Measurements from ENCODE around the gene CRIP3.

Gene CRIP3

DNA sequence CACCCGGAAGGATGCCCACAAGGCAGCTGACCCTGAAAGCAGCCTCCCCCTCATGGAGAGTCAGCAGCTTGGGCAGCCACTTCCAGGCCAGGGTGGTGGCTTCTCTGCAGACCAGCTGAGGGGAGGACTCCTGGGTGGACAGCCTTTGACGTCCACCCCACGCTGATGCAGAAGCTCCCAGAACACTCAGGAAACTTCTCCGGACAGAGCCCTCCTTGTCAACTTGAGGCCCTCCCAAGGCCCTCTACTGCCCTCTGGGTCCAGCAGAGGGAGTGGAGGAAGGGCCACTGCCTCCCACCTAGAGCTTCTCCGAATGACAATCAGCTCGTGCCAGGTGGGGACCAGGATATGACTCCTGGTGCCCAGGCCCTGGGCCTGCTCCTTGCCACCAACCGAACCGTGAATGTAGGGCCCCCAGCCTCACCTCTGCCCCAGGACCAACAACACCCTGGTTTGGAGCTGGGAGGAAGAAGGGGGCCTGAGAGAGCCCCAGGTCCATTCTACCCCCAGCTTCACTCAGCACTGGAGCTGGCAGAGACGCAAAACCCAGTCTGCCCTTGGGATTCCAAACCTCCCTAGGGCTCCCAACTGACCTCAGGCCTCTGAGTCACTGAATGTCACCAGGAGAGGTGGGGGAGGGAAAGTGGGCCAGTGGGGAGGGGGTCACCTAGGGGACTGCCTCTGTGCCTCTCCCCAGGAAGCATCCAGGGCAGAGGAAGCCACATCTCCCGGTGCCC is 21.5 kb downstream of the CRIP3 start:
- DNase-seq = no peak

DNA sequence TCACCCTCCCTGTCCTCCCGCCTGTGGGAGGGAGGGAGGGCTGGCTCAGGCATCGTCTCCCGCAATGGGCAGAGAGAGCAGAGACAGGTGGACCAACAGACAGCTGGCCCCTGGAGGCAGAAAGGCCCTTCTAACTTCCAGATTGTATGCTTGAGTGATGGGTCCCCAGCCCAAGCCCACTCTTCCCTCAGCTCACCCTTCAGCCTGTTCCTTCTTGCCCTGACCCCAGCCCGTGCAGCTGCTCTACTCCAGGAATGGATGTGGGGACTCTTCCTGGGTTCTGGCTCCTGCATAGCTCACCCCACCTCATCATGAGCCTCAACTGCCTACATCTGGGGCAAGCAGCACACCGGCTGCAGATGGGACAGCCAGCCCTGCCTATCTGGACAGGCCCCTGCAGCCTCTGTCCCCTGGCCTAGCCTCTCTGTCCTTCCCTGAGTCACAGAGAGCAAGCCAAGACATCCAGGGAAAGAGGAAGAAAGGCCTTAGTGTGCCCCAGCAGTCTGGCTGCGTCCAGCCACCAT is 22.1 kb downstream of the CRIP3 start:
- DNase-seq = no peak

DNA sequence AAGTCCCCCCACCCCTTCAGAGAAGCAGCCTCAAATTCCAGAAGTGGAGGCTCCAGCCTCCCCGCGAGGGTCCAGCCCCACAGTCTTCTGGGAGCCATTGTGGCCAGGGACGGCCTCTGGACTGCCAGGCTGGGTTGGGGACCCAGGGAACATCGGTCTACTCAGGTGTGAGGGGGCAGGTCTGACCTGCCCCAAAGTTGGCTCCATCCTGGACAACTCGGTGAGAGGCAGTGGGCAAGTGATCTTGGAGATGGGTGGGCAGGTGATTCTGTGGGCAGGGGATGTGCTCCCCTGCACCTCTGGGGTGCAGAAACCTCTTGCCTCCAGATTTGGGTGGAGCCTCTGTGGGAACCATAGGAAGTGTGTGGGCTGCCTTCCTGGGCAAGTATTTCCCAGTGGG is 22.8 kb downstream of the CRIP3 start:
- no peak for DNase-seq

DNA sequence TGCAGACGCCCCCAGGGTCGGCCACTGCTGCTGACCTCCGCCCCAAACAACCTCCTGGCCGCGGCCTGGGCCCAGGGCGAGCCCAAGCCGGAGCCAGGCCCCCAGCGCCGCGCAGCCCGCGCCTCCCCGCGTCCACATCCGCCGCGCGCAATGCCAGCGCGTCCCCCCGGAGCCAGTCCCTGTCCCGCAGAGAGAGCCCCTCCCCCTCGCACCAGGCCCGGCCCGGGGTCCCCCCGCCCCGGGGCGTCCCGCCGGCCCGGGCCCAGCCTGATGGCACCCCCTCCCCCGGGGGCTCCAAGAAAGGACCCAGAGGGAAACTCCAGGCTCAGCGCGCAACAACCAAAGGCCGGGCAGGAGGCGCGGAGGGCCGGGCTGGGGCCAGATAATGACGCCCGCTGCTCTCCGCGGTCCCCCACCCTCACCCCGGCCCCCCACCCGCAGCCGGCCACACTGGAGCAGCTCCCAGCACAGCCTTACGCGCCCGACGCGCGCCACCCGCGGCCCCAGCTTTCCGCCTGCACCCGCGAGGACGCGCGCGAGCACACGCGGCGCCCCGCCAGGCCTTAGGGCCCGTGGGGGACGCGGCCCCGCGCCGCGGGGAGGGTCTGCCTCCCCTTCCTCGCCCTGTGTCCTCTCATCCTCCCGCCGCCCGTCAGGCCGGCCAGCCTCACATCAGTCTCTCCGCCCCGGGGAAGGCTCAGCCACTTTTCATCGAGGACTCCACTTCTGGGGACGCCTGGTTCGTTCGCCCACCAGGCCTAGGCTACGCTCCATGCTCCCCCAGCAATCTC is 23.4 kb downstream of the CRIP3 start:
- no peak for DNase-seq

DNA sequence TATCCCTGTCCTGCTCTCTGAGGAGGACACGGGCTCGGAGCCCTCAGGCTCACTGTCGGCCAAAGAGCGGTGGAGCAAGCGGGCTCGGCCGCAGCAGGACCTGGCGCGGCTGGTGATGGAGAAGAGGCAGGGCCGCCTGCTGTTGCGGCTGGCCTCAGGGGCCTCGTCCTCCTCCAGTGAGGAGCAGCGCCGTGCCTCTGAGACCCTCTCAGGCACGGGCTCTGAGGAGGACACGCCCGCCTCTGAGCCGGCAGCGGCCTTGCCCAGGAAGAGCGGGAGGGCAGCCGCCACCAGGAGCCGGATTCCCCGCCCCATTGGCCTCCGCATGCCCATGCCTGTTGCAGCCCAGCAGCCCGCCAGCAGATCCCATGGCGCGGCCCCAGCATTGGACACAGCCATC is 24.7 kb downstream of the CRIP3 start:
- no peak for DNase-seq

DNA sequence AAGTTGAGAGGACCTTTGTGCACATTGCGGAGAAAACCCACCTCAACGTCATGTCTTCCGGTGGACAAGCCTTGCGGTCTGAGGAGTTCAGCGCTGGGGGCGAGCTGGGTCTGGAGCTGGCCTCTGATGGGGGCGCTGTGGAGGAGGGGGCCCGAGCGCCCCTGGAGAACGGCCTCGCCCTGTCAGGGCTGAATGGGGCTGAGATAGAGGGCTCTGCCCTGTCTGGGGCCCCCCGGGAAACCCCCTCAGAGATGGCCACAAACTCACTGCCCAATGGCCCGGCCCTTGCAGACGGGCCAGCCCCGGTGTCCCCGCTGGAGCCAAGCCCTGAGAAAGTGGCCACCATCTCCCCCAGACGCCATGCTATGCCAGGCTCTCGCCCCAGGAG is 25.1 kb downstream of the CRIP3 start:
- DNase-seq = no peak

DNA sequence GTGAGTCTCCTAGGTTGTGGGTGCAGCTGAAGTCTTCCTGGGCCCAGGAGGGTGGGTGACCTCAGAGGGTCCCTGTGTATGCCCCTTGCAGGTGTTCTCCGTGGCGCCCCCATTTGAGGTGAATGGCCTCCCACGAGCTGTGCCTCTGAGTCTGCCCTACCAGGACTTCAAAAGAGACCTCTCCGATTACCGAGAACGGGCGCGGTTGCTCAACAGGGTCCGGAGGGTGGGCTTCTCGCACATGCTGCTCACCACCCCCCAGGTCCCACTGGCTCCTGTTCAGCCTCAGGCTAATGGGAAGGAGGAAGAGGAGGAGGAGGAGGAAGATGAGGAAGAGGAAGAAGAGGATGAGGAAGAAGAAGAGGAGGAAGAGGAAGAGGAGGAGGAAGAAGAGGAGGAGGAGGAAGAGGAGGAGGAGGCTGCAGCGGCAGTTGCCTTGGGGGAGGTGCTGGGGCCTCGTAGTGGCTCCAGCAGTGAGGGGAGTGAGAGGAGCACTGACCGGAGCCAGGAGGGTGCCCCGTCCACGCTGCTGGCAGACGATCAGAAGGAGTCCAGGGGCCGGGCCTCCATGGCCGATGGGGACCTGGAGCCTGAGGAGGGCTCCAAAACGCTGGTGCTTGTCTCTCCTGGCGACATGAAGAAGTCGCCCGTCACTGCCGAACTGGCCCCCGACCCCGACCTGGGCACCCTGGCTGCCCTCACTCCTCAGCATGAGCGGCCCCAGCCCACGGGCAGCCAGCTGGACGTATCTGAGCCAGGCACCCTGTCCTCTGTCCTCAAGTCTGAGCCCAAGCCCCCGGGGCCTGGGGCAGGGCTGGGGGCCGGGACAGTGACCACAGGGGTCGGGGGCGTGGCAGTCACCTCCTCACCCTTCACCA is 25.8 kb downstream of the CRIP3 start:
- no peak for DNase-seq

DNA sequence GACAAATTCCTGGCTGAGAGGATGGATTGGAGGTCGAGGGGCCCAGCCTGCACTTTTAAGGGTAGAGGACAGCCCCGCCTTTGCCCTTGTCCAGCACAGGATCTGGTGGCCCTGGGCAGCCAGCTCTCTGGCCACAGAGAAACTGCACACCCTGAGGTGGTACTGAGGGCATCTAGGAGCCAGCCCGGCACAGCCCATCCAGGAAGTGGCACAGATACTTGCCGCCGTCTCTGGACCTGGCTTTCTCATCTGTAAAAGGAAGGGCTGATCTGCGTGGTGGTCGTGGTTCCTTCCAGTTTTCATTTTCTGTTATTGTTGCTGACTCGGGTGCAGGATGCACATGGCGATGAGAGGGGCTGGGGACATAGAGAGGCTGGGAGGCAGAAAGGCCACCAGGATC is 26.6 kb downstream of the CRIP3 start:
- no peak for DNase-seq

DNA sequence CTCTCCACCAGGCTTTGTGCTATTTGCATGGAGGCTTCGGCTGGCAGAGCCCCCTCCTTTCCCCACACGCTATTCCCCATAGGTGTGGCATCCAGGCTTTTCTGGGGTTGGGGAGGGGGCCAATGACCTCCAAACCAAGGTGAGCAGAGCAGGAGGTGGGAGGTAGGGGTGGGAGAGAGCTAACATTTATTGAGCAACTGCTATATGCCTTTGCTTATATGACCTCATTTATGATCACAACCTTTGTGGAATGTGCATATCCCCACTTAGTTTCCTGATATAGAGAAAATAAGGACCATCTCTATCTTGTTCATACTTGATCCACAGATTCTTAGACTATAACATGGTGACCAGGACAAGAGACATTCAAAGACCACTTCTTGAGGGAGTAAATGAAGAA is 28.4 kb downstream of the CRIP3 start:
- DNase-seq = no peak

DNA sequence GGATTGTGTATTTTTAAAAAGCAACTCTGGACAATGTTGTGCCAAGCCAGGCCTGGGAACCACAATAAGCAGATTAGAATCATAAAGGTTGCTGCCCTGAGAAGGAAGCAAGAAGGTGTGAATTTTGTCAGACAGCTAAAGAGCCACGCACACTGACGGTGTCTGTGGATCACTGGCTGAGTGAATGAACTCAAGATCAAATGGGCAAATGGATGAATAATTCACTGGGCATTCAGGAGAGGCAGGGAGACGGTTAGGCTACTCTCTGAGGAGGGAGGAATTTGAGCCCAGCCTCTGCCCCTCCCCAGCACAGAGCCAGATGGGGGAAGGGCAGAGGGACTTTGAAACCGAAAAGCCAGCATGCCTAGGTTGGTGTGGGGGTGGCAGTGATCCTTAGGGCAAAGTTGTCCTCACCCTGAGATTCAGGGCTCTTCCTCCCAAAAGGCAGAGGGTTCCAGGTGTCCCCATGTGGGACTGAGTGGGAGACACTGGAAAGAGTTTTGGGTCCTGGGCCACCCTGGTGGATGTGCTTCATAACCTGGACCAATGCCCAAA is 30.0 kb downstream of the CRIP3 start:
- DNase-seq = no peak

DNA sequence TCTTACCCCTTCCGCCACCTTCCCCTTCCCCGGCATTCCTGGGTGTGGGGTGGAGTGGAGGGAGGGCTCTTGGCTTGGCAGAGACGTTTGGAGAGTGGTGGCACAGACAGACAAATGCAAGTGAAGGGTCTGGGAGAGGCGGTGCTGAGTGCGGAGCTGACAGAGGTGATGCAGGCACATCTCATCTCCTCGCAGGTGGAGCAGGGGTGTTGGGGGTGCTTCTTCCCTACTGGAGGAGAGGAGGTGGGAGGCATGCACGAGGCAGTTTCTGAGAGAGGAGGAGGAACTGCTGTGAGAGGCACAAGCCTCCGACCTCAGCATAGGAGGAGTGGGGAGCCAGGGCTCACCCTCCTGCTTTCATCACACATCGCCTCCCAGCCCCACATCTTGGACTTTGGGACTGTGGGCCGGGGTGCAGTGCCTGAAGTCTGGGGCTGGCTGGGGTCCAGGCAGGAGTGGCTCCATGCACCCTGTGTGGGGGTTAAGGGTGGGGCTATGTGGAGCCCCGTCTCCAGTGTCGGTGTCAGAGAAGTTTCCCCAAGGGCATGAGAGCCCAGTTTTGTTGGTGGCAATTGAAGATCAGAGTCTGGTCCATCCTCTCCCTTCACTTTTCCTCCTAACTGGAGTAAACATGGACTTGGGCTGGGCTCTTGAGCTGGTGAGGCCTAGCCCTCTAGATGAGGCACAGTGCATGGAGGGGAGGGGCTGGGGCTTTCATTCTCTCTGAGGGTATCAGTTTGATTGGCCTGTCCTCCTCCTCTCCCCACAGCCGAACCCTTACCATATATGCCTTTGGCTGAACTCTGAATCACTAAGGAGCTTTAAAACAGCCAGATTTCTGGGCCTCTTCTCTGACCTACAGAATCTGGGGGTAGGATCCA is 30.7 kb downstream of the CRIP3 start:
- no peak for DNase-seq

DNA sequence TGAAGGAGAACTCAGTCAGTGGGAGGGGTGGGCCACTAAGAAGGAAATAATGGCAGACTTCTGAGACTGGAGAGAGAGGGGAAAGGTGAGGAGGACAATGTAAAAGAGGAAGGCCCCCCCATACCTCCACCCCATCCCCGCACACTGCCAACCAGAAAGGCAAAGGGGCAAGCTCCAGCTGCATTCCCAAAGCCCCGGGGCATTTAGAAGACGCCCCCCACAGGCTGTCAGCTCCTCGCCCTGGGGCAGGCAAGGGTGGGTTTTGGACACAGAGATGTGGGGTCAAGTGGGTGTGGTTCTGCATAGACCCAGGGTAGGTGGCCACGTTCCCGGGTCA is 31.4 kb downstream of the CRIP3 start:
- DNase-seq = no peak

DNA sequence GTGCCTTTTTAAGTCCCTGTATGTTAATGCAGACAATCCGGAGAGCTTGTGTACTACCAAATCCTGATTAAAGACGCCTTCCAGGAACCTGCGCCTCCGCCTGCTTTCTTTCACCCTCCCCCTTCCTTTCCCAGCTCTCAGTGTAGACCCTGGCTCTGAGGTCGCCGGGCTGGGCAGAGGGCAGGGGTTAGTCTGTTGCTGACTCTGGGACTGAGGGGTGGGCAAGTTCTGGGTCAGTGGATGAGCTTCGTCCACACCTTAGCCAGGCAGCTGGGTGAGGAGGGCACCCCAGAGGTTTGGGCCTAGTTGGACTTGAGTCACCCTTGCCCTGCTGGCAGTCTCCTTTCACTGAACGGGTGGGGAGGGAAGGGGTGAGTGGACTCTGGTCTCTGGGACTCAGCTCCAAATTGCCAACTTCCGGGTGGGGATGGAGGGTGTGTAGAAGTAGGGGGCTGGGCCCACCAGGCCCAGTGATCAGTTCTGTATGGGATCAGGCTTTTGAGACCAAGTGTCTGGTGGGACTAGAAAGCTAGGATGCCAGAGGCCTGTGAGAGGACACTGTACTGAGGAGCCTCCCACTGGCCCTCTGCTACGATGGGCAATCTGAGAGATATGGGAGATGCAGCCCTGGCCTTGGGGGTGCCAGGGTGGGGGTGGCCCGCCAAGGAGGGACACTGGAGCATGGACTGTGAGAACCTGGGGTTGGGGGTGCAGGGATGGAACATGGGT is 31.9 kb downstream of the CRIP3 start:
- DNase-seq = no peak

DNA sequence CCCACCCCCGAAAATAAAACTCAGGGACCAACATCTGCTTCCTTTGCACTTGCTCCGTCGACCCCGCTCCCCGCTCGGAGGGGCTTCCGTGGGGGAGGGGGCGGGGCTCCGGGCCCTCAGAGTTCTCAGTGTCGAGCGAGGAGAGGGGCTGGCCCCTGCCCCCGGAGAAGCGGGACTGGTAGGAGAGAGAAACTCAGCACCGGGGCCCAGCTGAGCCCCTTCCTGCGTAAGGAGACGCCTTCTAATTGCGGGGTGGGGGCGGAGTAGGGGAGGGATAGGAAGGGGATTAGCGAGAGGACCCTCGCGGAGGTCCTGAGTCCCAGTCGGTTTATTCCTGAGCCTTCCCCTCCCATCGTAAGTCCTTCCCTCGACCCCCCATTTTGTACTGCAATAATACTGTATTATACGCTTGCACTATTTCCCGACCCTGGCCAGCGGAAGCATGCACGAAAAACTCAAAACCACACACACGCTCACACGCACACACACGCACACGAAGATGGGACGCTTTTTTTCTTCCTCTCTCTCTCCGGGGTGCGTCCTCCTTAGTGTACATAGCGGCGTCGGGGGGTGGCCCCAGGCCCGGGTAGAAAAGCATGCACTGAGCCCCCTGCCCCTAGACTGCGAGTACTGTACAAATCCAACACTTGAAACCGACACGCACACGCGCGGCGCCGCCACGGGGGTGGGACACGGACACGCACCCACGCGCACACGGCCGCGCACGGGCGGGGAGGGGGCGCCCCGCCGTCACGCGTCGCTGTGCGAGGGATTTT is 32.6 kb downstream of the CRIP3 start:
- DNase-seq = no peak

DNA sequence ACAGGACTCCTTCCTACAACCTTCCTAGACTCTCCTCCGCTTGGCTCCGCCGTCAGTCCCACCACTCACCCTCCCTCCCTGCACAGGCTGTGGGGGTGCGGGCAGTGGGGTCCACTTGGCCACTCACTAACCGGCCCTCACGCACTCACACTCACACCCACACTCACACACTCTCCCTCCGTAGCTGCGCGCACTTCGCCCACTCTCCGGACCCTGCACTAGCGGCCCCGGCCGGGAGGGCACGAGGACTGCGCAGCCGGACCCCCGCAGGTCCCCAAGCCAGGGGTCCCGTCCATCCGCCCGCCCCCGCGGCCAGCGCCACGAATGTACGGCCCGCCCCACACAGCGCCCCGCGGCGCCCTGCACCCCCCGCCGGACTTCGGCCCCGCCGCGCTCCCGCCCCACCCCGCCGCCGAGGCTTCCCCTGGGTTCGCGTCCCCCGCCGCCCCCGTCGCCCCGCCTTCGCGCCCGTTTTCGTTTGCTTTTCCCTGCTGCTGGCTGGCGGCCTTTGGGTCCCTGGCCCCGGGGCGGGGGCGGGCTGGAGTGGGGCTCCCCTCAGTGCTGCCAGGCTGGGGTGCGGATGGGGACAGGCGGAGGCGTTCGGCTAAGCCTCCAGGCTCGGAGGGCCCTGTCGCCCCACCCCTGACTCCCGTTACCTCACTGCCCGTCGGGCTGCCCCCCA is 33.6 kb downstream of the CRIP3 start:
- no peak for DNase-seq

DNA sequence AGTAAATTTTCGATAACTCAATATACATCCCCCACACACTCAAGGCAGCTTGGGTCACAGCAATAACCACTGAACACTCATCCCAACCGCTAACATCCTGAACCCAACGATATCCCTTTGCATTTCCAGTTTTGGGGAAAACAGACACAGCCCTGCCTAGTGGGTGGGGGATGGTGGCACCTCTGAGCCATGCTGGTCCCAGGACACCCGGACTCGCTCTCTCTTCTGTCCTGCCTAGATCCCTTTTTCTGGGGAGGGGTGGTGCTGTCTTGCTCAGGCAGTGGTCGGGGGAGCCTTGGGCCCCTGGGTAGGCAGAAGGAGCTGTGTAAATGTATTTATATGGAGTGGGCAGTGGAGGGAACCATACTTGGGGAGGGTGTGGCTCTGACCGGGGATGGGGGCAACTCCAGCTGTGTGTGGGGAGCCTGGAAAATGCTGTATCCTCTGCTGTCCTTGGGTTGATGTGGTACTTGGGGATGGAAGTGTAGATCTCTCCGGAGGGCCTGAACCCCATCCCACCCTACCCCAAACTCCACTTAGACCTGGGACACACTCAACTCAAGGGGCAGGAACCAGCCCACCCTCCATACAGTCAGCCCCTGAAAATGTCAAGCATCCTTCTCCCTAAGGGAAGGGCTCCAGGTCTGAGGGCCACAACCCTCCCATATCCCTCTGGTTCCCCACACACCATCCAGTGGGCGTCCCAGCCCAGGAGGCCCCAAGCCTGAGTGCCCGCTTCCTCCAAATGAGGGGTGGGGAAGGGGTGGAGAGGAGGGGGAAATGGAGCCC is 34.3 kb downstream of the CRIP3 start:
- DNase-seq = no peak

DNA sequence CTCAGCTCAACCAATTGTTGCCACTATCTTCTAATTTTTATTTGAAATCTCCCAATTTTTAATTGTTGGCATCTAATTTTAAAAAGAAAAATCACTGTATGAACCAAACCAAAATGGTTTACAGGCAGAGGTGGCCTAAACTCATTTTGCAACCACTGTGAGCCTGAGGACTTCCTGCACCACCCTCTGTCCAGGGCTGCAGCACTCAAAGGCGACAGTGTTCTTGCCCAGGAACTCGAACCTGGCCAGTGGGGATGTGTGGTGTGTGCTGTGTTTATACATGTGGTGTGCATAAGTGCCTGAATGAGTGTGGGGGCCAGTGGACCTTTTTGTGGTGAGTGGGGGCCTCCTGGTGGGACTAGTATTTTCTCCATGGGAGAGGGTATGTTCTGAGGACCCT is 34.9 kb downstream of the CRIP3 start:
- no peak for DNase-seq

DNA sequence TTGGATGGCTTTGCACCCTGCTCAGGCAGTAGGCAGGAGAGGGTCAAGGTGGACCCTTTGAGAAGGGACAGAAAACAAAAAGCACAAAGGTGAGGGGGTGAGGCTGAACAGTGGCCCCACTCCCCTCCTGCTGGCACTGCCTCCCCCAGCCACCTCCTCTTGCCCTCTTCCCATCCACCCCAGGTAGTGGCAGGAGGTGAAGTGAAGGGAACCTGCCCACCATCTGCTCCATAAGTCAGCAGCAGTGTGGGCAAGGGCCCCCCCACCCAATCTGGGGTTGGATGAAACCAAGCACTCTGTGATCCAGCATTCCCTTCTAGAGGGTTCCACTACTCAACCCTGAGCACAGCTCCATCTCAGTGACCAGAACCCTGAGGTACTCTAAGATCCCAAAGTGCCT is 36.7 kb downstream of the CRIP3 start:
- DNase-seq = no peak

Data from NCI-H1694 treated with DMSO at 0.1 percent for 48 hours (cell line).